ENCODE data around the gene FAM53C. TPM values are rescaled to one million over a fixed set of nuclear protein-coding genes. Genes with fewer than 3 reads are reported as not detected.

The FAM53C gene
- total and polyA plus RNA-seq, 2 experiments from 2014 or later = 21.0 to 45.0 TPM

GRCh38 chr5:138331449-138332368, 6.4 kb upstream of the FAM53C start, which contains the start of gene CDC25C:
CDC25C (minus strand) TSS chr5:138331804; CDS start chr5:138331180, 624 bp downstream.
- Histone ChIP-seq H3K4me3 (peak within 1 kb of the TSS; percentile 70), H3K79me2 (replicated peaks; ENCODE audit: insufficient read depth) (peaks cover 15% of the 10 kb centered on the region), H3K4me1 (ENCODE audit: insufficient read depth) (peaks cover under 1% of the 10 kb centered on the region; the same call in 1 of the 2 replicates), H4K20me1 (replicated peaks; ENCODE audit: insufficient read depth) (no peaks in the 10 kb centered on the region), H3K4me2 (peak within 1 kb of the TSS; percentile 84), H2AFZ (peak within 1 kb of the TSS; percentile 76), H3F3A (replicated peaks; ENCODE audit: low read depth) (no peaks in the 10 kb centered on the region), H3K36me3 (ENCODE audit: insufficient read depth) (no peaks in the 10 kb centered on the region; the same call in 1 of the 2 replicates), H3K27ac (ENCODE audit: low read depth) (peak within 1 kb of the TSS; percentile 88), H3K9me2 (ENCODE audit: insufficient read depth) (no peaks in the 10 kb centered on the region), H3K27me3 (ENCODE audit: insufficient read depth) (no peaks in the 10 kb centered on the region)
- H3K4me1 Mint-ChIP-seq = peaks cover 10% of the 10 kb centered on the region
- H3K27me3 Mint-ChIP-seq (ENCODE audit: insufficient read depth, low read depth, poor library complexity) = peaks cover 4% of the 10 kb centered on the region
- peak within 1 kb of the TSS; percentile 98 for H3K27ac Mint-ChIP-seq
- no peaks in the 10 kb centered on the region; the same call in 2 of the 3 replicates for H3K36me3 Mint-ChIP-seq (ENCODE audit: low read depth)
- H3K9me3 Mint-ChIP-seq = no peaks in the 10 kb centered on the region
- ATAC-seq (peak; percentile 99), DNase-seq (ENCODE audit: low spot score) (peak; percentile 100)
- TF ChIP-seq ETS1 (IDR thresholded peaks at IDR 0.05) (no peak), JUNB (IDR thresholded peaks at IDR 0.05; ENCODE audit: unreplicated experiment) (no peak), POLR2AphosphoS5 (IDR thresholded peaks at IDR 0.05; ENCODE audit: low read depth) (peak; percentile 92), CREB1 (CRISPR knock-in tag; IDR thresholded peaks at IDR 0.05; ENCODE audit: low read depth) (0 out of 2 replicates have a peak, but pooled peaks have one; percentile 42)
- H3K4me3 Mint-ChIP-seq = peak within 1 kb of the TSS; percentile 92

- Histone ChIP-seq H2AFZ (no peak overlapping the region), H3F3A (replicated peaks; ENCODE audit: low read depth) (no peaks in the 10 kb centered on the region), H3K4me2 (no peak overlapping the region), H3K36me3 (ENCODE audit: insufficient read depth) (no peaks in the 10 kb centered on the region), H3K4me3 (no peak overlapping the region), H3K4me1 (ENCODE audit: insufficient read depth) (peaks cover 12% of the 10 kb centered on the region; the same call in 1 of the 2 replicates), H3K9me2 (ENCODE audit: insufficient read depth) (no peaks in the 10 kb centered on the region), H3K79me2 (replicated peaks; ENCODE audit: insufficient read depth) (peaks cover 29% of the 10 kb centered on the region), H3K27ac (ENCODE audit: low read depth) (no peak overlapping the region), H4K20me1 (replicated peaks; ENCODE audit: insufficient read depth) (no peaks in the 10 kb centered on the region), H3K27me3 (ENCODE audit: insufficient read depth) (no peaks in the 10 kb centered on the region)
- ATAC-seq (no peak), DNase-seq (ENCODE audit: low spot score) (no peak)
- H3K9me3 Mint-ChIP-seq = no peaks in the 10 kb centered on the region
- H3K27ac Mint-ChIP-seq = peak overlapping the region; percentile 38; the same call in 1 of the 2 replicates
- H3K36me3 Mint-ChIP-seq (ENCODE audit: low read depth) = peaks cover 3% of the 10 kb centered on the region; the same call in 1 of the 3 replicates
- H3K27me3 Mint-ChIP-seq (ENCODE audit: insufficient read depth, low read depth, poor library complexity) = peaks cover 9% of the 10 kb centered on the region
- peaks cover 21% of the 10 kb centered on the region for H3K4me1 Mint-ChIP-seq
- no peak overlapping the region; the same call in 2 of the 3 replicates for H3K4me3 Mint-ChIP-seq
- TF ChIP-seq CREB1 (CRISPR knock-in tag; IDR thresholded peaks at IDR 0.05; ENCODE audit: low read depth) (no peak), EZH2 (IDR thresholded peaks at IDR 0.05; ENCODE audit: low read depth, unreplicated experiment) (no peak), ZNF462 (CRISPR knock-in tag; IDR thresholded peaks at IDR 0.05) (no peak), ETS1 (IDR thresholded peaks at IDR 0.05) (no peak), JUNB (IDR thresholded peaks at IDR 0.05; ENCODE audit: unreplicated experiment) (no peak)
Observed at GRCh38 chr5:138334867-138335447, 3.1 kb upstream of the FAM53C start.
